CD4-positive, alpha-beta T cell (primary cell): Measurements from ENCODE around the gene MORN3. TPM values are rescaled to one million over a fixed set of nuclear protein-coding genes. Genes with fewer than 3 reads are reported as not detected.
"Not testable (repeated sequence)": the region's sequence is repeated elsewhere in the genome, so short reads cannot be mapped to it uniquely, and the experiment has no call there.

Source experiments
- ATAC-seq: fragments of 200-7000 bp; cut with Tn5 transposase; one replicate; pipeline ENCODE4 v1.10.0; 2022; ENCODE audit warnings: mild to moderate bottlenecking; ENCODE audit not compliant: poor library complexity
- CTCF ChIA-PET: fragments of 350-600 bp; sonication (Branson Sonifier 250); formaldehyde crosslinking; loops from one replicate; lab custom pipeline; 2021; ENCODE audit warnings: antibody characterized with exemption, inconsistent platforms; lab: Charles Lee
- POLR2A ChIA-PET: fragments of 350-600 bp; sonication (Branson Sonifier 250); formaldehyde crosslinking; loops from one replicate; lab custom pipeline; 2021; ENCODE audit warnings: antibody characterized with exemption, inconsistent platforms; lab: Charles Lee
- DNase-seq, 14 experiments: peaks; one replicate each; pipeline ENCODE4 v3.0.0-alpha.2; 2013 to 2020; ENCODE audit warnings: mixed read lengths in 2 of 14
- H3K27ac ChIP-seq, 2 donors: one replicate each; pipeline versions ENCODE4 v1.5.1 to v1.7.0; 2013; ENCODE audit warnings: low read length in 2 of 2, low read depth in 1 of 2, mild to moderate bottlenecking in 1 of 2
- H3K27me3 ChIP-seq, 2 experiments: 1 replicate in 1 of 2; 2 replicates in 1 of 2; pipeline versions ENCODE4 v1.6.1 to v1.7.0; 2013; ENCODE audit warnings: low read length in 2 of 2, control low read depth in 1 of 2, mild to moderate bottlenecking in 1 of 2, moderate library complexity in 1 of 2; ENCODE audit not compliant: insufficient read depth in 2 of 2, control insufficient read depth in 1 of 2
- H3K36me3 ChIP-seq: one replicate; pipeline ENCODE4 v1.6.1; 2013; ENCODE audit warnings: low read length, control low read depth; ENCODE audit not compliant: insufficient read depth
- H3K4me1 ChIP-seq: one replicate; pipeline ENCODE4 v1.6.1; 2013; ENCODE audit warnings: low read length, control low read depth; ENCODE audit not compliant: insufficient read depth
- H3K4me3 ChIP-seq: one replicate; pipeline ENCODE4 v1.5.1; 2013; ENCODE audit warnings: mild to moderate bottlenecking, low read length, moderate library complexity
- H3K9me3 ChIP-seq, 2 experiments: 1 replicate in 1 of 2; 2 replicates in 1 of 2; pipeline versions ENCODE4 v1.6.1 to v1.7.0; 2013; ENCODE audit warnings: low read length in 2 of 2, mild to moderate bottlenecking in 2 of 2, control low read depth in 1 of 2, moderate library complexity in 1 of 2; ENCODE audit not compliant: control insufficient read depth in 1 of 2, insufficient read depth in 1 of 2
- H3K27ac Mint-ChIP-seq: one replicate; pipeline ENCODE4 v1.8.0; 2020; ENCODE audit warnings: mixed read lengths
- H3K27me3 Mint-ChIP-seq: one replicate; pipeline ENCODE4 v1.8.0; 2021; ENCODE audit warnings: mixed read lengths
- H3K36me3 Mint-ChIP-seq: one replicate; pipeline ENCODE4 v1.8.0; 2021; ENCODE audit warnings: low read depth, mixed read lengths
- H3K4me1 Mint-ChIP-seq: one replicate; pipeline ENCODE4 v1.8.0; 2021; ENCODE audit warnings: low read depth, mixed read lengths
- H3K4me3 Mint-ChIP-seq: one replicate; pipeline ENCODE4 v1.8.0; 2020; ENCODE audit warnings: mild to moderate bottlenecking, mixed read lengths
- H3K9me3 Mint-ChIP-seq: one replicate; pipeline ENCODE4 v1.8.0; 2020; ENCODE audit warnings: mixed read lengths
- CTCF ChIP-seq: fragments of 200-600 bp; IDR thresholded peaks from one replicate; pipeline ENCODE4 v1.8.0; 2022; ENCODE audit warnings: antibody characterized with exemption, mild to moderate bottlenecking
- intact Hi-C, 2 experiments: fragments of 100-400 bp; cut with DNase I in 1 of 2; cut with micrococcal nuclease in 1 of 2; formaldehyde crosslinking; loops; one replicate each; pipeline versions ENCODE4 v1.15.1 to v1.9.0; 2023 to 2025; cut with DNase I, micrococcal nuclease
- total RNA-seq, 174 experiments: library from RNA in 2 of 174; stranded (reverse) in 2 of 174; gene quantifications; one replicate each; pipeline ENCODE4 v1.2.3 and lab custom pipeline; 2021 to 2026

MORN3 gene
- total RNA-seq, 2 experiments from 2014 or later, result 9.8 to 11.9 TPM

- Mint-ChIP-seq H3K36me3 (peaks cover 57% of the 10 kb centered on the region), H3K4me3 (no peak overlapping the region)
- intact Hi-C loops, result no loop called here
Observed at GRCh38 chr12:121638298-121639202, 30.9 kb downstream of the MORN3 start.

GRCh38 chr12:121637231-121637914 is 32.1 kb downstream of the MORN3 start:
- Mint-ChIP-seq H3K36me3 (peaks cover 63% of the 10 kb centered on the region), H3K4me1 (peaks cover 62% of the 10 kb centered on the region), H3K27ac (peak overlapping the region; percentile 91), H3K9me3 (no peaks in the 10 kb centered on the region), H3K4me3 (peak overlapping the region; percentile 72), H3K27me3 (no peaks in the 10 kb centered on the region)
- intact Hi-C loops, result no loop called here
- DNase-seq (peak in 13 of 14 experiments; percentile 30 to 83 (median 52)), ATAC-seq (peak; percentile 77)
- H3K36me3 ChIP-seq, result peaks cover 36% of the 10 kb centered on the region
- POLR2A ChIA-PET, result interaction anchor here (0.9 to 4.2 kb wide), 17 partner anchors 10 to 237 kb away, joined by 3 to 76 read pairs (median 3); partner anchors contain the start of genes ORAI1 and RNF34
- no peak for TF ChIP-seq CTCF
- CTCF ChIA-PET, result interaction anchor here (0.5 to 2.6 kb wide), 7 partner anchors 11 to 1207 kb away, joined by 3 to 8 read pairs (median 4); partner anchors contain the start of gene ORAI1
- H3K9me3 ChIP-seq, result no peaks in the 10 kb centered on the region
- peaks cover 70% of the 10 kb centered on the region for H3K4me1 ChIP-seq
- no peaks in the 10 kb centered on the region for H3K27me3 ChIP-seq
- H3K4me3 ChIP-seq, result peak overlapping the region; percentile 38
- peak overlapping the region; percentile 74 to 80 for H3K27ac ChIP-seq

More at GRCh38 chr12:121638298-121639202, 30.9 kb downstream of the MORN3 start:
- DNase-seq, result no peak
- Mint-ChIP-seq H3K27me3 (no peaks in the 10 kb centered on the region), H3K4me1 (peaks cover 52% of the 10 kb centered on the region), H3K9me3 (no peaks in the 10 kb centered on the region), H3K27ac (peak overlapping the region; percentile 91)
- no peaks in the 10 kb centered on the region for H3K9me3 ChIP-seq
- TF ChIP-seq CTCF, result no peak
- peaks cover 60% of the 10 kb centered on the region for H3K4me1 ChIP-seq
- ATAC-seq, result no peak
- ChIA-PET POLR2A (interaction anchor here (0.6 to 4.2 kb wide), 12 partner anchors 11 to 163 kb away, joined by 3 to 76 read pairs (median 3); partner anchors contain the start of gene ORAI1), CTCF (interaction anchor here (1.5 kb wide), 1 partner anchor 86 kb away, joined by 4 read pairs; no protein-coding TSS in a partner anchor)
- no peaks in the 10 kb centered on the region for H3K27me3 ChIP-seq
- peak overlapping the region; percentile 74 to 80 for H3K27ac ChIP-seq
- H3K36me3 ChIP-seq, result peaks cover 28% of the 10 kb centered on the region
- no peak overlapping the region for H3K4me3 ChIP-seq

GRCh38 chr12:121634836-121635235 is 34.6 kb downstream of the MORN3 start:
- CTCF ChIA-PET, result interaction anchor here (1.7 to 2.6 kb wide), 2 partner anchors 11 to 34 kb away, joined by 5 to 8 read pairs; no protein-coding TSS in a partner anchor

GRCh38 chr12:121633833-121634196 is 35.6 kb downstream of the MORN3 start:
- H3K27me3 Mint-ChIP-seq, H3K9me3 ChIP-seq, H3K27me3 ChIP-seq, H3K27ac Mint-ChIP-seq, intact Hi-C loops, H3K9me3 Mint-ChIP-seq, CTCF ChIA-PET, ATAC-seq, H3K4me3 ChIP-seq, H3K27ac ChIP-seq, H3K4me3 Mint-ChIP-seq, DNase-seq: not testable (repeated sequence)
- H3K36me3 ChIP-seq, result peaks cover 23% of the 10 kb centered on the region
- peaks cover 91% of the 10 kb centered on the region for H3K4me1 ChIP-seq
- Mint-ChIP-seq H3K4me1 (peaks cover 83% of the 10 kb centered on the region), H3K36me3 (peaks cover 66% of the 10 kb centered on the region)
- POLR2A ChIA-PET, result interaction anchor here (1.5 kb wide), 1 partner anchor 98 kb away, joined by 3 read pairs; no protein-coding TSS in a partner anchor

More at GRCh38 chr12:121634836-121635235, 34.6 kb downstream of the MORN3 start:
- Histone ChIP-seq H3K9me3 (no peaks in the 10 kb centered on the region), H3K36me3 (peaks cover 25% of the 10 kb centered on the region), H3K4me1 (peaks cover 86% of the 10 kb centered on the region), H3K4me3 (no peak overlapping the region), H3K27me3 (no peaks in the 10 kb centered on the region), H3K27ac (peak overlapping the region; percentile 9 to 35)
- no peaks in the 10 kb centered on the region for H3K27me3 Mint-ChIP-seq
- peaks cover 60% of the 10 kb centered on the region for H3K36me3 Mint-ChIP-seq
- H3K27ac Mint-ChIP-seq, result peak overlapping the region; percentile 91
- POLR2A ChIA-PET, result interaction anchor here (0.8 to 4.2 kb wide), 4 partner anchors 7 to 34 kb away, joined by 3 to 76 read pairs (median 4); partner anchors contain the start of gene ORAI1
- no peak for TF ChIP-seq CTCF
- ATAC-seq (no peak), DNase-seq (no peak)
- intact Hi-C loops, result no loop called here
- H3K9me3 Mint-ChIP-seq, result no peaks in the 10 kb centered on the region
- H3K4me3 Mint-ChIP-seq, result peak overlapping the region; percentile 69
- H3K4me1 Mint-ChIP-seq, result peaks cover 75% of the 10 kb centered on the region
